Fibroblast of the conjunctiva (primary cell): ENCODE data around the gene CFAP77.

Experiments used
- DNase-seq: peaks from one replicate; pipeline ENCODE4 v3.0.0-alpha.2; 2010; ENCODE audit warnings: low read depth

Gene CFAP77

GRCh38 chr9:132517815-132518550 is 108.0 kb downstream of the CFAP77 start:
- no peak for DNase-seq

GRCh38 chr9:132518626-132519025 is 108.6 kb downstream of the CFAP77 start:
- DNase-seq: no peak

- DNase-seq: no peak
These were observed 109.0 kb downstream of the CFAP77 start for GRCh38 chr9:132519033-132519432.

- no peak for DNase-seq
These were observed 110.6 kb downstream of the CFAP77 start for GRCh38 chr9:132520612-132521011.

- DNase-seq: no peak
These were observed 115.5 kb downstream of the CFAP77 start for GRCh38 chr9:132525308-132526023.

GRCh38 chr9:132531195-132531594 is 121.2 kb downstream of the CFAP77 start:
- DNase-seq: no peak

DNA sequence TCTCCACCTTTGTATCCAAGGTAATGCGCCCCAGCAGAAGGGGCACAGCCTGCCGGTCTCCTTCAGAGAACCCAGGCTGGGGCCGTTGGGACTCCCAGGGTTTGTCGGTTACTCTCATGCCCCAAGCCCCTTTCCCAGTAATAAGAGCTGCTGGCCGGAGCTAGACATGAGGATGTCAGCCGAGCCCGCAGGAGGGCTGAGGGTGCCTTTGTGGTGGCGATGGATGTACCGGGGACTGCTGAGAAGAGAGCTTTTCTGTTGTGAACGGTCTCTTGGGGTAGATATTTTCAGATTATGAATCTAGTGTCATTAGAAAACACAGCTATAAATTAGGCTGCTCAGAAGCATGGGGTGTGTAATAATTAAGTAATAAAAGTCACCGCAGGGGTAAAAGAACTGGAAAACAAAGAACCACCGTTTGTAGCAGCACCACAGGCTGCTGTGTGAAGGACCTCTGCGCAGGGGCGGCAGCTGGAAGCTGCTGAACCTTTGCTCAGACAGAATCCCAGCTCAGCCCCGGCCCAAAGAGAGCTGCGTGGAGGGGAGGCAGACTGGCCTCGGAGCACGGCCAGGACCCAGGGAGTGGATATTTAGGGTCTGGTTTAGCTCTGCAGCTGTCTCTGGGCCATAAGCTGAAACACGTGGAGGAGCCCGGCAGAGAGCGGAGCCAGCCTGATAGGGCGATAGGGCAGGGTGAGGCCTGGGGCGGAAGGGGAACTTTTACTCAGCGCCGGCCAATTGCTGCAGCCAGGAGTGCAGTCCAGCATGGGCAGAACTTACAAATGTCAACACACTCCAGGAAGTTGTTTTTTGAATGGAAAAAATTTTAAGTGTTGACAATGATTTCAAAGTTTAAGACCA is 121.9 kb downstream of the CFAP77 start:
- DNase-seq: no peak

GRCh38 chr9:132534832-132535231 is 124.8 kb downstream of the CFAP77 start:
- DNase-seq: no peak

GRCh38 chr9:132536124-132536523 is 126.1 kb downstream of the CFAP77 start:
- no peak for DNase-seq

GRCh38 chr9:132537352-132537751 is 127.3 kb downstream of the CFAP77 start:
- no peak for DNase-seq

- no peak for DNase-seq
These were observed 128.1 kb downstream of the CFAP77 start for GRCh38 chr9:132538071-132538470.

DNA sequence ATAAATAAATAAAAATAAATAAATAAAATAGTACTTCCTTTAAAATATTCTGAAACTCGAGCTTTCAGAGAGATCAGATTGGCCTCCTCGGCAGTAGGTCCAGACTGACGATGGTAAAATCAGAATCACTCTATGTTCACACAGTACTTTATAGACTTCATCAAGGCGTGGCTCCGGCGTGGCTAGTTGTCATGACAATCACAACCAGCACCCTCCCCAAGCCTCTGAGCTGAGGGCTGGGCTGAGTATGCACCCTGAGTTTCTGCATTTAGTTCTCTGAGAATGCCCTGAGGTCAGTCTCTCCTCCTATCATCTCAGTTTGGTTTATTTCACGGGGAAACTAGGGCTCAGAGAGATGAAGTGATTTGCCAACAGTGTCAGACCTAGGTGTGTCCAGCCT is 129.1 kb downstream of the CFAP77 start:
- DNase-seq: no peak

GRCh38 chr9:132541051-132541450 is 131.0 kb downstream of the CFAP77 start:
- no peak for DNase-seq

DNA sequence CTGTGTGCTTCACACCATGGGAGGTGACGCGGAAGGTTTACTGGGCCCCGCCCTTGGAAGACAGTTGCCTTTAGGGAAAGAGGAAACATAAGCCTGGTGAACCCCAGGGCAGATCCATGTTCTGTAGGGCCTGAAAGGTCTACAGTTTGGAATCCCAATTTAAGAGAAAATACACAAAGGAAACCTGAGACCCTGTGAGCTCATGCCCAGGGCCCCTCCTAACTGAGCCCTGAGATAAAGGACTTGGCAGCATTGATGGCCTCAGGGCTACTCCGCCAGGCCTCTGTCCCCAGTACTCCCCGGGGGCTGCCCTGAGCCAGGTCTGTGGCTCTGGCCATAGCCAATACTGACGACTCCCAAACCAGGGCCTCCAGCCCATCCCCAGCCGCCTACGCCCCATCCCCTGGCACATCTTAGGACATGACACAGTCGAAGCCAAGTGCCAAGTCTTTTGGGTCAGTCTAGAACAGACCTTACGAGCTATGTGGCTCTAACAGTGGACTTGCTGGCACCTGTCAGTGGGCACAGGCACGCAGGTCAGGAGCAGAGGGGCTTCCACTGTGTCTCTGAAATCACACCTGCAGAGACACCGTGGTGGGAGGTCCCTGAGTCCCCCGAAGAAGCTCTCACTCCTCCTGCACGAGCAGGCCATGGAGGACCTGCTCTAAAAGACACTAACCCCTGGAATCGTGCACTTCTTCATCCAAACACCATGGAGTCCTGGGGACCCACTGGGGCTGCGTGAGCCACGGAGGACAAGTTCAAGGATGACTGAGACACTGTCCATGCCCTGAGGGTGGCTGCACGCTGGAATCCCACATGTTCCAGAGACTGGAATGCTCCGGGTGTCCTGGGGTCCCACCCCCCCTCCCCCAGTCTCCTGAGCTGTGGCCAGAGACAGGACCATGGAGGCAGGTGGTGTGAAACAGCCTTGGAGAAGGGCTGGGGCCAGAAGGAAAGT is 132.1 kb downstream of the CFAP77 start:
- no peak for DNase-seq

GRCh38 chr9:132543251-132543650 is 133.2 kb downstream of the CFAP77 start:
- no peak for DNase-seq

GRCh38 chr9:132543960-132544359 is 133.9 kb downstream of the CFAP77 start:
- DNase-seq: no peak

- no peak for DNase-seq
These were observed 135.6 kb downstream of the CFAP77 start for GRCh38 chr9:132545578-132545977.

- no peak for DNase-seq
These were observed 136.4 kb downstream of the CFAP77 start for GRCh38 chr9:132546148-132547051.

- no peak for DNase-seq
These were observed 137.0 kb downstream of the CFAP77 start for GRCh38 chr9:132547052-132547431.

DNA sequence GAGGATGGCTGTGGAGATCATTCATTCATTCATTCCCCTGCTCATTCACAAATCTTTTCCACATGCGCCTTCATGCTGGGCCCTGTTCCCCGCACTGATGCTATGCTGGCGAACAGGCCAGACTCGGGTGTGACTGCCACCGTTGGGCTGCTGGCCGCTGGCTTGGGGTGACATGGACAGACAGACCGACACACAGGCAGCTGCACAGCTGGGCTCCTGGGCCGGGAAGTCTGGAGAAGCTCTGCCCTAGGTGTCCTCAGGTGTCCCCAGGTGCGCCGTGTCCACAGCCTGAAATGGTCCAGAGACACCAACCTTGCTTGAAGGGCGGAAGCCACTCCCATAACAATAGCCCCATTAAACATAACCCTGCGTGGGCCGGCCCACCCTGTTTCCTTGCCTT is 137.4 kb downstream of the CFAP77 start:
- DNase-seq: no peak
